ENCODE measurements around the gene PHACTR2.

Gene PHACTR2

GRCh38 chr6:143675946-143676345 lies 1.8 kb upstream of the PHACTR2 start:
- DNase-seq: no peak

- DNase-seq: no peak
These were observed 1.2 kb upstream of the PHACTR2 start for GRCh38 chr6:143676437-143677045.

- no peak for DNase-seq
These were observed 231 bp upstream of the PHACTR2 start for GRCh38 chr6:143677577-143677890.

GRCh38 chr6:143679041-143679440 lies 1.3 kb downstream of the PHACTR2 start:
- no peak for DNase-seq

- no peak for DNase-seq
These were observed 2.4 kb downstream of the PHACTR2 start for GRCh38 chr6:143680141-143680540.

- DNase-seq: no peak
These were observed 5.0 kb downstream of the PHACTR2 start for GRCh38 chr6:143682805-143683204.

GRCh38 chr6:143684486-143684885 lies 6.7 kb downstream of the PHACTR2 start:
- DNase-seq: no peak

GRCh38 chr6:143685653-143686052 lies 7.9 kb downstream of the PHACTR2 start:
- no peak for DNase-seq

- no peak for DNase-seq
These were observed 9.8 kb downstream of the PHACTR2 start for GRCh38 chr6:143687591-143687990.

GRCh38 chr6:143688681-143689080 lies 10.9 kb downstream of the PHACTR2 start:
- no peak for DNase-seq

GRCh38 chr6:143689852-143690251 lies 12.1 kb downstream of the PHACTR2 start:
- DNase-seq: no peak

GRCh38 chr6:143691155-143691554 lies 13.4 kb downstream of the PHACTR2 start:
- DNase-seq: no peak

- DNase-seq: no peak
These were observed 14.3 kb downstream of the PHACTR2 start for GRCh38 chr6:143691900-143692636.

- DNase-seq: no peak
These were observed 14.9 kb downstream of the PHACTR2 start for GRCh38 chr6:143692696-143693095.

GRCh38 chr6:143694013-143694412 lies 16.2 kb downstream of the PHACTR2 start:
- no peak for DNase-seq

GRCh38 chr6:143694560-143694959 lies 16.8 kb downstream of the PHACTR2 start:
- DNase-seq: no peak

GRCh38 chr6:143695130-143695968 lies 17.6 kb downstream of the PHACTR2 start:
- no peak for DNase-seq

- no peak for DNase-seq
These were observed 18.4 kb downstream of the PHACTR2 start for GRCh38 chr6:143695969-143696663.

GRCh38 chr6:143696664-143697000 lies 18.9 kb downstream of the PHACTR2 start:
- DNase-seq: no peak

- no peak for DNase-seq
These were observed 19.5 kb downstream of the PHACTR2 start for GRCh38 chr6:143697076-143697800.

GRCh38 chr6:143698329-143698728 lies 20.6 kb downstream of the PHACTR2 start:
- no peak for DNase-seq

GRCh38 chr6:143698759-143699429 lies 21.1 kb downstream of the PHACTR2 start:
- no peak for DNase-seq

Data from NCI-H1092 treated with DMSO at 0.1 percent for 48 hours (cell line).